Right ventricle myocardium superior (tissue), 1 donor: Measurements from ENCODE around the gene SDC1. TPM values are rescaled to one million over a fixed set of nuclear protein-coding genes. Genes with fewer than 3 reads are reported as not detected.
"Not testable (repeated sequence)": the region's sequence is repeated elsewhere in the genome, so short reads cannot be mapped to it uniquely, and the experiment has no call there.

ENCODE experiments used
- ATAC-seq: fragments of 200-7000 bp; cut with Tn5 transposase; one replicate; pipeline ENCODE4 v1.9.1; 2020; ENCODE audit warnings: mild to moderate bottlenecking; ENCODE audit not compliant: poor library complexity
- DNase-seq: peaks from one replicate; pipeline ENCODE4 v3.0.0-alpha.2; 2020
- intact Hi-C: fragments of 100-400 bp; cut with DNase I; formaldehyde crosslinking; loops from one replicate; pipeline ENCODE4 v1.11.2; 2022
- long read RNA-seq: library from polyadenylated mRNA; unstranded; transcript quantifications from one replicate; pipeline ENCODE4 v2.0.0, GENCODE V29; 2021
- total RNA-seq: library from RNA; stranded (reverse); fragmentation: NEBNext Ultra II Directional; extraction: Animal tissue kit (Norgen Biotek cat#: 25700); gene quantifications from one replicate; pipeline ENCODE4 v1.2.1, GENCODE V29; 2021
- donor health status: DM: no; HTN: yes; CAD: no; lungs with severe emphysema.

SDC1 gene, protein sequence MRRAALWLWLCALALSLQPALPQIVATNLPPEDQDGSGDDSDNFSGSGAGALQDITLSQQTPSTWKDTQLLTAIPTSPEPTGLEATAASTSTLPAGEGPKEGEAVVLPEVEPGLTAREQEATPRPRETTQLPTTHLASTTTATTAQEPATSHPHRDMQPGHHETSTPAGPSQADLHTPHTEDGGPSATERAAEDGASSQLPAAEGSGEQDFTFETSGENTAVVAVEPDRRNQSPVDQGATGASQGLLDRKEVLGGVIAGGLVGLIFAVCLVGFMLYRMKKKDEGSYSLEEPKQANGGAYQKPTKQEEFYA
- 0.11 TPM for total RNA-seq
- long read RNA-seq = 0 reads

DNA sequence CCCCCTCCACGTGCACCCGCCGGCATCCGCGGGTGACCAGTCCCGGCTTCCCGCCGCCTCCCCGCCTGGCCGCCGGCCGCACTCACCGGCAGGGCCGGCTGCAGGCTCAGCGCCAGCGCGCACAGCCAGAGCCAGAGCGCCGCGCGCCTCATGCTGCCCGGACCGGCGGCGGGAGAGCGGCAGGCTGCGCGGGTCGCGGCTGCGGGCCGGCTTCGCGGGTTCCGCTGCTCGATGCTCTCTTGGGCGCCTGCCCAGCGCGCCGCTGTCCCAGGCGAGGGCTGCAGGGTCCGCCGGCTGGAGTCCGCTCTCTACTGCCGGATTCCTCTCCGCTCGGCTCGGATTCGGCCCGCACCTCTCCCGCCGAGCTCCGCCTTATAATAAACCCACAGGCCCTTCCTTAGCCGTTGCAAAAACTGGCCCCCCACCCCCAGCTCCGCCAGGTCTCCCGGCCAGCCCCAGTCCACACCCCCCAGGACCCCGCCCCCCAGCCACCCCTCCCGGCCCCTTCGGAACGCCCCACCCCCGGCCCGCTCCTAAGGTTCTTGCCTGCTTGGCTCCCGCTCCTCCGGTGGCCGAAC lies at the start of gene SDC1:
Gene SDC1 (minus strand): TSS at position 415 of the 578 bp plus-strand sequence. CDS start 263 bp downstream, at position 152.
- DNase-seq = peak; percentile 59
- ATAC-seq = peak; percentile 86
- intact Hi-C loops = no loop called here

DNA sequence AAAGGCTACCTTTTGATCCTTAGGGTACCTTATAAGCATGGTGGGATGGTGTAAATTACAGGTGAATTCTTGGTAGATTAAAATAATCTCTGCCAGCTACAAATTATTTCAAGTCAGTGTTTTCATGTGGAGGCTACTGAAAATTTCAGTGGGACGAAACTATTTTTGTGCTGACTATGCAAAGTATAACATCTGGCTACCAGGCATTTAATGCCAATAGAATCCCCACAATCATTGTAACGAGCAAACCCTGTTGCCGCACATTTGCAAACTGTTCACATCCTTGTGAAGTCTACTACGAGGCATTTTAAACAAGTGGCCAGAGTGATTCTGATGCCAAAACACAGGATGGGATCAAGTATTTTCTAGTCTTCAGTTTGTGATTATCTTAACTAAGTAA lies 48.1 kb upstream of the SDC1 start:
- intact Hi-C loops = no loop called here
- no peak for ATAC-seq

DNA sequence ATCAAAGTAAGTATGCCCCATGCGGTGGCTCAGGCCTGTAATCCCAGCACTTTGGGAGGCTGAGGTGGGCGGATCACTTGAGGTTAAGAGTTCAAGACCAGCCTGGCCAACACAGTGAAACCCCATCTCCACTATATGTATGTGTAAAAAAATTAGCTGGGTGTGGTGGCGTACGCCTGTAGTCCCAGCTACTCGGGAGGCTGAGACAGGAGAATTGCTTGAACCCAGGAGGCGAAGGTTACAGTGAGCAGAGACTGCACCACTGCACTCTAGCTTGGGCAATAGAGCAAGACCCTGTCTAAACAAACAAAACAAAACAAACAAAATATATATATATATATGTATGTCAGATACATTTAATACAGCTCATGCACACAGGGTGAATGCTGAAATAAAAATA lies 43.4 kb upstream of the SDC1 start:
- DNase-seq, intact Hi-C loops, ATAC-seq: not testable (repeated sequence)

More for the DNA sequence above, 48.1 kb upstream of the SDC1 start:
- DNase-seq = no peak

DNA sequence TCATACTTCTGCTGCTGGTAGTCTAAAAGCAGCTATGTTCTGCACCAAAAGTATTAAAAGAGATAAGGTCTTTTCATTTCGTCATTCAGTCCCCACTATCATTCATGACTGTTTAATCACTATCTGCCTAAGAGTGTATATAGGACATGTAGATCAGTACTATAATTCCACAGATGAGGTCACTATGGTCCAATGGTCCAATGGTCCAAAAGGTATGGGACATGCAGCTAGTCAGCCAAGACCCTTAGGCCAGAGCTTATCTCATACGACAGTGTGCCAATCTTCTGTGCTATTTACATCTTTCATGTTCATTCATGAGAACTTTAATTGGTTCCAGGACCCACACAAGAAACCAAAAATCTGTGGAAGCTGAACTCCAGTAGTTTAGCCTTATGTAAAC lies 42.6 kb upstream of the SDC1 start:
- ATAC-seq (no peak), DNase-seq (no peak)
- intact Hi-C loops = no loop called here

DNA sequence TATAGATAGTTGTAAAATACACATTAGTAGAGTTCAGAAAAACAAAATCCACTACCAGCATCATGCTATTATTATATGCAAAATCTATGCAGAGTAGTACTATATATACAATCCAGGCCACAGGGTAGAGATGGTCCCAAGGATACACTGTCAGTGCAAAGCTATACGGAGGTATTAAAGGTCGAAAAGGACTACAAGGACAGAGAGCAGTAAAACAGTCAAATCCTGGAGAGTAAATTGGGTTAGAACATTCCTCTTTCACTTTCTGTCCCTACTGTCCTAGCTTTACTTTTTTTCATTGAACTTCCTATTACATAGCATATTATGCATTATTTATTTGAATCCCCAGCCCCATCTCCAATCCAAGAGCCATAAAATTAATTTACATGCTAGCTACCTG lies 39.7 kb upstream of the SDC1 start:
- intact Hi-C loops = no loop called here
- no peak for DNase-seq
- ATAC-seq = no peak

DNA sequence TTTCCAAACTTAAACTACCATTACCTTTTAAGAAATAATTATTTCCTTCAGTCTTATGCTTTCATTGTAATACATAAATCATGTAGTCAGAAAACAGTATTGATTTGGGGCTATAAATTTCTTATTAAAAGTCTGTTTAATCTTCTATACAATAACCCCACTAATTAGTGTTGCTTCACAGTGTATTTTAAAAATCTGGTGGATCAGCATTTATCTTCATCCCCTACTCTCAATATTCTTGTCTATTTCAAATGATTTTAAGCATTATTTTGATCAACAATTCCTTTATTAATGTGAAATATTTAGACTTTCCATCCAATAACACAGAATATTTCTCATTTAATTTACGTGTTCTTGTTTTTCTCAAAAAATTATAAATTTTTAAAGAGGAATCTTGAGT lies 32.5 kb upstream of the SDC1 start:
- DNase-seq = no peak
- intact Hi-C loops = no loop called here
- ATAC-seq = no peak

DNA sequence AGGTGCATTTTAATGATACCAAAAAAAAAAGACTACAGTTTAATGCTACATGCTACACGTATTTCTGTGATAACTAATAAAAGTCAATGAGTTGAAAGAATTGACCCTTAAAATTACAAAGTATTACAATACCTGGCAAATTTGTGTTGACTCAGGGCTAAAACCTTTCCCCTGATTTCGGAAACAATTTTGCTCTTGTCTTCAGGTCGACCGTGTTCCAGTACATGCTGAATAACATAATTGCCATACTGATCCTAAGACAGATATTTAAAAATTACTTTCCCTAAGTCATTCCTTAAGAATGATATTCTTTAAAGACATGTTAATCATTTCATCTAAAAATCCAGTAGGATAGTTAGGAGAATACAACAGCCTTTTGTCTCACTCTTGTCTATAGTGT lies 29.8 kb upstream of the SDC1 start:
- no peak for ATAC-seq

DNA sequence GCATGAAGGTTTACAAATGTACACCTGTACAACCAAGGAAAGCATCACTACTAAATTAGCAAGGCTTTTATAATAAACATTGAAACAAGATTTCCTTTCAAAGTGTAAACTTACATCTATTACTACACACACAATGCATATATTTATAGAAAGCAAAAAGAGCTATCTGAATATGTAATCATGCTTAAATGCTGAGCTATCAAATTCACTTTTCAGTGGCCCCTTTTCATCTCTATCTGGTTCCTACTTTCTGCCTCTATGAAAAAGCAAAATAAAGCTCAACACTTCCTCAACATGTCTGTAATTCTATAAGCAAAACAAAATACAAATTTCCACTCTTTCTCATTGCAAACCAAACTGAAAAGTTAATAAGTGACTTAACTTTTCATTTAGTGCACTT lies 25.5 kb upstream of the SDC1 start:
- DNase-seq (no peak), ATAC-seq (no peak)
- intact Hi-C loops = no loop called here

More for the DNA sequence above, 29.8 kb upstream of the SDC1 start:
- intact Hi-C loops = no loop called here
- no peak for DNase-seq

DNA sequence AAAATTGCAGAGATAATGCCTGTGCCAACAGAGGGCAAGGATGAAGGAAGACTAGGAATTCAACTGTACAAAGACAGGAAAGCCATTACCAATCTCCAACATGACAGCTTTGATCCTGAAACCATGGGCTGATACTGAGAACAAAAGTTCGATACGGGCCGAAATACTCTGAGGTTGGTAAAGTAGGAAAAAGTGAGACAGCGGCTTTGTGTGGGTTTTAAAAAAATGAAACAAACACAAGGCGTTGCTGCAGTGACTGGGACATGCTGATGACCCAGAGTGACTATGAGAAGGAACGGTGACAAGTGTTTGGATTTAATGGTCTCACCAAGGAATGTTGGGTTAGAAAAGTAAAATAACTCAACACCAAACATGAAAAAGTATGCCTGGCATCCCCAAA lies 24.2 kb upstream of the SDC1 start:
- DNase-seq = no peak
- intact Hi-C loops = no loop called here
- no peak for ATAC-seq

DNA sequence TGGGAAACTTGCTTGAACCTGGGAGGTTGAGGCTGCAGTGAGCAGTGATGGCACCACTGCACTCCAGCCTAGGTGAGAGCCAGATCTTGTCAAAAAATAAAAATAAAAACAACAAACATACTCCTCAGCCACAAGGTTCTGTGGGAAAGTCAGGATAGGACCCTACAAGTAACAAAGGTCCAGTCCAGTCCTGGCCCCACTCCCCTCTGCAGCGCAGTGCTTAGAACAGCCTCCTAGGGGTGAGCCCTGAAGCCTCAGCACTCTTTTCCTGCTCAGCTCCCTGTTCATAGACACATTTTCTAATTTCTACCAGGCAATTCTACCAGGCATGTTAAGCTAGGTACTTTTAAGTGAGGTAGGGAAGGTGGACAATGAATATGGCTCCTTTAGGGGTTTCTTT lies 22.2 kb upstream of the SDC1 start:
- intact Hi-C loops = no loop called here
- ATAC-seq (no peak), DNase-seq (no peak)

DNA sequence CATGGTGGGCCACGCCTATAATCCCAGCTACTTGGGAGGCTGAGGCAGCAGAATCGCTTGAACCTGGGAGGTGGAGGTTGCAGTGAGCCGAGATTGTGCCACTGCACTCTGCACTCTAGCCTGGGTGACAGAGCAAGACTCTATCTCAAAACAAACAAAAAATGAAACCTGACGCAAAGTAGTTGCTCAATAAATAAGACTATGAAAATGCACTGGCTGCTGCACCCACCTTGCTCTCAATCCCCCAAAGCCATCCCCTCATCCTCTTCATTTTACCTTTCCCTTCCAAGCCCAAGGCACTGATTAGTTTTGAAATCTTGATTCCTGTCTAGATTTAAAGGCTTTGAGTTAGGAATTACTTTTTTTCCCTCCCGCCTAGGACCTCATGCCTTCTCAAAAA lies 18.7 kb upstream of the SDC1 start:
- DNase-seq, intact Hi-C loops, ATAC-seq: not testable (repeated sequence)

DNA sequence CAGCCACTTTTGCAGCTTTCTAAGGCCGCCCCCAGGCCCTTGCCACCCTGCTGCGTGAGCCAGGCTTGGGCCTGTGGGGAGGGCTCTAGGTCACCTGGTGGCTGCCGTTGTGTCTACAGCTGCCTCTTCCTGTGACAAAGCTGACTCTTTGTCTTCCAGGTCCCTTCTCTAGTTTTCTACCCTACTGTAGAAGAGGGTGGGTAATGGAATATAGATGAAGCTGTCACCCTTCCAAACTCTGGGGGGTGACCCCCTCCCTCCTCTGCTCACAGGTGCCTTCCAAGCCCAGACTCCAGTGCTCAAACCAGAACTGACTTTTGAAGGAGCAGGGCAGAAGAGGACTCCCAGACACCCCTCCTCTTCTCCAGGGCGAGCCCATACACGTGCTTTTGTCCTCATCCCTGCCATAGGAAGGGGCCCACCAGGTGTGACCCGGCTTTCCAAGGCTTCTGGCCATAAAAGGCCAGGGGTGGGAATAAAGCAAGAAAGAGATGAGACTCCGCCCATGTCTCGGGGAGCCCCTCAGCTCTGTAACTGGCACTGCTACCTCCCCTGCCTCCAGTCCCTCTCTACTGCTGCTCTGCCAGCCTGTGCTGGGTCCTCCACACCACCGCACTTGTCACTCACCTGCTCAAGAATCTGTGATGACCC lies 17.9 kb upstream of the SDC1 start:
- intact Hi-C loops = no loop called here
- no peak for ATAC-seq
- DNase-seq = no peak

DNA sequence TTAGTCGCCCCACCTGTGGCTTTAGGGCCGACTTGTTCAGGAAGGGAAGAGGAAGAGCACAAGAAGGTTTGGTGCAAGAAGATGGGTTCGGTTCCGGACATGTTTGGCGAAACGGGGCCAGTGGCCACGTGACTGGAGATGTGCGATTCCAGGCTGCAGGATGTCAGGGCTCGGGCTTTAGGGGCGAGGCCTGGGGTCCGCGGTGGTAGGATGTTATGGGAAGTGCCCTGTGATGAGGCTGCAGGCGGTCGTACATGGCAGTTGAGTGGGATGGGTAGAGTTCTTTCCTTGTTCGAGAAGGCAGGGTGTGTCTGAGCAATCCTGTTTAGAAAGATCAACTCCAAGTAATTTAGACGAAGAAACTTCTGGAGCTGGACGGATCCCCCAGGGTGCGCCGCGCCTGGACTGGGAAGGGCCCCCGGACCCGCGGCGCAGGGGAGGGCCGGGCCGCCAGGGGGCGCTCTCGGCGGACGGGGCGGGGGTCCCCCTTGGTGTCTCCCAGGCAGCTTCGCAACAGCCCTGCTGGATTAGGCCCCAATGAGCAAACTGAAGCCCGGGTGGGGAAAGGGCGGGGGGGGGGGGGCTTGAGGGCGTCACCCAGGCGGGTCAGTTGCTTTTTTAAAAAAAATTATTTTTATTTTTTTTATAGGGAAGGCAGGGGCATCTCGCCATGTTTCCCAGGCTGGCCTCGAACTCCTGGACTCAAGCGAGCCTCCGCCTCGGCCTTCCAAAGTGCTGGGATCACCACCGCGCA lies 17.2 kb upstream of the SDC1 start:
- no peak for ATAC-seq
- DNase-seq = no peak
- intact Hi-C loops = no loop called here

DNA sequence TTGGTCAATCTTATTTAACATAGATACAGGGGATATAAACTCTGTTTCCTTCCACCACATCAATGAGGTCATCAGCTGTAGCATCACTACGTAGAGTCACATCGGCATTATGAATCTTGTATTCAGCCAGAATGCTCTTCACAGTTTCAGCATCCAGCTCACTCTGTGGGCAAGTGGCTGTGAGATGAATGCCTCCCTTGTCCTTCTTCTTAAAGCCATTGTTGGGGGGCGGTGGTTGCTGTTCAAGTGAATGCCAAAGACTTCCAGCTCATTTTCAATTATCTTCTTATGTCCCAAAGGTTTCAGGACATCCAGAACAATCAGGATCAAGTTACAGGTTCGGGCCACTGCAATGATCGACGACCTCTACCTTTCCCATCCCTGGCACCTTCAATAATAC lies 15.4 kb upstream of the SDC1 start:
- DNase-seq, intact Hi-C loops, ATAC-seq: not testable (repeated sequence)

DNA sequence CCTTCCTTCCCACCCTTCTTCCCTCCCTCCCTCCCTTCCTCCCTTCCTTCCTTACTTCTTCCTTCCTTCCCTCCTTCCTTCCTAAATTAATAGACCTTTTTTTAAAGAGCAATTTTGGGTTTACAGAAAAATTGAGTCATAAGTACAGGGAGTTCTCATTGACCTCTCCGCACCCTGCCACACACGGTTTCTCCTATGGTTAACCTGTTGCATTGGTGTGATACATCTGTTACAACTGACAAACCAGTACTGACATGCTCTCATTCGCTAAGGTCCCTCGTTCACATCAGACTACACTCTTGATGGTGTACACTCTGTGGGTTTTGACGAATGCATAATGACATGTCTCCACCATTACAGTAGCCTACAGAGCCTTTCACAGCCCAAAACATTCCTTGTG lies 11.6 kb upstream of the SDC1 start:
- ATAC-seq (no peak), DNase-seq (no peak)
- intact Hi-C loops = no loop called here

DNA sequence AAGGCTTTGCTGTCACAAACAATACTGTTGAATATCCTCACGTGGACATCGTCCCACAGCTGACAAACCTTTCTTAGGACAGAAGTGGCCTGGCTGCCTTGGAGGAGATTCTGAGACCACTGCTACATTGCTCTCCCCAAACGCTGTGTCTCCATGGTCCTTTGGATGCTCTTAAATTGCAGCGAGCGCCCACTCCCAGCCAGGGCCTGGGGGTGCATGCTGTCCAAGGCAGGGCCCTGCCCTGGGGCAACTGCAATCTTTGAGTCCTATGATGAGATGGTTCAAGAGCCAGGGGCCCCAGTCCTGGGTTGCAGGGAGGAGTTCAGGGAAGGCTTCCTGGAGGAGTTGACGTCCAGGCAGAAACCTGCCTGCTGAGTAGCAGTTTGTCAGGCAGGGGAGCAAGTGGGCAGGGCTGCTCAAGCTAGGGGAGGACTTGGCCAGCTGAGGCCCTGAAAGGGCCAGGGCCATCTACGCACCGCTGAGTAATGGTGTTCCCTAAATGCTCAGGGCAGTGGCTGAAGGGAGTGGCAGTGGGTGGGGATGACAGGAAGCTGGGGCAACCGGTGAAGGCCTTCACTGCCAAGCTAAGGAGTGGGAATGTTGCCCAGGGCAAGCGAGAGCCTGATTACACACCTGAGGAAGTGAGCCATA lies 10.8 kb upstream of the SDC1 start:
- DNase-seq = no peak
- intact Hi-C loops = no loop called here
- ATAC-seq = no peak

DNA sequence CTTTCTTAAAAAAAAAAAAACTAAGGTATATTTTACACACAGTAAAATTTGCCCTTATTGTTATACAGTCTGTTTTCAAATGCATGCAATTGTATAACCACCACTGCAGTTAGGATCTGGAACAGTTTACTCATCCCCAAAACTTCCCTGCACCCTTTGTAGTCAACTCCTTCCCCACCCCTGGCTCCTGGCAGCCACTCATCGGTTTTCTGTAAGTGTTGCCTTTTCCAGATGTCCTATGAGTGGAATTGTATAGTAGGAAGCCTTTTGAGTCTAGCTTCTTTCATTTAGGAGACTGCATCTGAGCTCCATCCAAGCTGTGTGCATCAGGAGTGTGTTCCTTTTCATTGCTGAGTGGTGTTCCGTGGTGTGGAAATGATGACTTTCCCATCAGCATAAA lies 9.7 kb upstream of the SDC1 start:
- ATAC-seq, intact Hi-C loops, DNase-seq: not testable (repeated sequence)

DNA sequence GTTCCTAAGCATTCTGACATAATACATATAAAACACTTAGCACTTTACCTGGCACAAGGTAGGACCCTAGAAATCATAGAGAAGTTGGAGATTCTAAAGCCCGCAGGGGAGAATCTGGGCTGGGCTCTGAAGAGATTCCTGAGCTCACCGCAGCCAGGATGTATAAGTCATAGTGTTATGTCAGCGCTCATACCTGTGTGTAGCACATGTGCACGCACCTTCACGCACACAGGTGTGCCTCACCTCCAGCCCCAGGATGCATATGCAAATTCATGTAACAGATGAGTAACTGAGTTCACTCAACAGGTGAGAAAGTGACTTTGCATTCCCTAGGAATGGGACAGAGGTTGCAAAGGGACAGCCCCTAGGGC lies 7.9 kb upstream of the SDC1 start:
- DNase-seq (no peak), ATAC-seq (no peak)
- intact Hi-C loops = no loop called here

DNA sequence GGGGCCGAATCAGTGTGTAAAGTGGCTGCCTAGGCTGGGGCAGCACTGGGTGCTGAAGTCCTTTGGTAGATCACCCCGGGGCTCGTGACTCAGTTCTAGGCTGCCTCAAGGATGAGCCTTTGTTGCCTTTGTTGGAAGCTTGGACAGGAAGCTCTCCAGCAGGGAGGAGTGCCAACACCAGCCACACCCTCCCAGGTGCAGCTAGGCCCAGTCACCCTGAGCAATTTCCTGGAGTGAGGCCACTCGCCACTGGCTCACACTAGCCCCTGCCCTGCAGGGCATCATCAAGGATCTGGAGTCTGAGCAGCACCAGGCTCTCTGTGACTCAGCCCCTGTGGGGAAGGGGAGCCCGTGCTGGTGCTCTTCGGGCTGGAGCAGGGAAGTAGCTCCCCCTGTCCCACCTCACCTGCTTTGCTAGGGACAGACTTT lies 6.7 kb upstream of the SDC1 start:
- DNase-seq = no peak
- no peak for ATAC-seq
- intact Hi-C loops = no loop called here
